Spleen (tissue), 7 donors: ENCODE results near the gene GBP3.

Experiments used
- CTCF ChIP-seq, 11 experiments: fragments of 200-600 bp in 7 of 11; fragments of 450-650 bp in 4 of 11; sonication (generic) in 4 of 11; IDR thresholded peaks in 8 of 11; conservative IDR thresholded peaks in 3 of 11; 1 replicate in 7 of 11; 2 replicates in 4 of 11; pipeline versions ENCODE4 v1.4.0 to v1.8.0; 2016 to 2021; ENCODE audit warnings: antibody characterized with exemption in 11 of 11, inconsistent platforms in 4 of 11, mild to moderate bottlenecking in 1 of 11
- POLR2A ChIP-seq, 3 donors: fragments of 450-650 bp; IDR thresholded peaks; one replicate each; pipeline ENCODE4 v1.5.1; 2017; ENCODE audit warnings: antibody characterized with exemption in 3 of 3, mild to moderate bottlenecking in 1 of 3
- donor health status: DM: no; HTN: no; CAD: no; lungs with moderate emphysema.
- donor health status: DM: no; HTN: no; CAD: no.
- donor health status: DM: no; HTN: no; CAD: no.

GRCh38 chr1:89001510-89001909, 21.2 kb downstream of the GBP3 start:
- TF ChIP-seq CTCF (IDR thresholded peaks at IDR 0.05 in 8 of 11, conservative IDR thresholded peaks at IDR 0.05 in 3 of 11) (no peak), POLR2A (IDR thresholded peaks at IDR 0.05) (no peak)
